Measurements from ENCODE around the gene DNAJC17.

DNA sequence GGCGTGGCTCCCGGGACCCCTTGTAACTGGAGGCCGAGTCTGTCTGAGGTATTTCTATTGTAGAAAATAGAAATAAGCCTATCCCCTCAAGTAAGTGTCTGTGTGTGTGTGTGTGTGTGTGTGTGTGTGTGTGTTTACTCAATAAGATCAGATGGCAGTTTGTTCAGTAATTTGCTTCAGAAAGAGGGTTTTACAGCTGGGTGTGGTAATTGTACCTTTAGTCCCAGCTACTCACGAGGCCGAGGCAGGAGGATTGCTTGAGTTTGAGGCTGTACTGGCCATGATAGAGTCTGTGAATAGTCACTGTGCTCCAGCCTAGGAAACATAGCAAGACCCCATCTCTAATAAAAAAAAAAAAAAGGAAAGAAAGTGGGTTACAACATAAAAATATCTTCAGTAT is 45.3 kb upstream of the DNAJC17 start:
- no peak for TF ChIP-seq POLR2A (IDR thresholded peaks at IDR 0.05; ENCODE audit: borderline replicate concordance, extremely low read depth, insufficient read depth, insufficient read length)
- TF ChIP-seq, protein P1, sequence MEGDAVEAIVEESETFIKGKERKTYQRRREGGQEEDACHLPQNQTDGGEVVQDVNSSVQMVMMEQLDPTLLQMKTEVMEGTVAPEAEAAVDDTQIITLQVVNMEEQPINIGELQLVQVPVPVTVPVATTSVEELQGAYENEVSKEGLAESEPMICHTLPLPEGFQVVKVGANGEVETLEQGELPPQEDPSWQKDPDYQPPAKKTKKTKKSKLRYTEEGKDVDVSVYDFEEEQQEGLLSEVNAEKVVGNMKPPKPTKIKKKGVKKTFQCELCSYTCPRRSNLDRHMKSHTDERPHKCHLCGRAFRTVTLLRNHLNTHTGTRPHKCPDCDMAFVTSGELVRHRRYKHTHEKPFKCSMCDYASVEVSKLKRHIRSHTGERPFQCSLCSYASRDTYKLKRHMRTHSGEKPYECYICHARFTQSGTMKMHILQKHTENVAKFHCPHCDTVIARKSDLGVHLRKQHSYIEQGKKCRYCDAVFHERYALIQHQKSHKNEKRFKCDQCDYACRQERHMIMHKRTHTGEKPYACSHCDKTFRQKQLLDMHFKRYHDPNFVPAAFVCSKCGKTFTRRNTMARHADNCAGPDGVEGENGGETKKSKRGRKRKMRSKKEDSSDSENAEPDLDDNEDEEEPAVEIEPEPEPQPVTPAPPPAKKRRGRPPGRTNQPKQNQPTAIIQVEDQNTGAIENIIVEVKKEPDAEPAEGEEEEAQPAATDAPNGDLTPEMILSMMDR (IDR thresholded peaks at IDR 0.05 in 2 of 3, conservative IDR thresholded peaks at IDR 0.05 in 1 of 3; ENCODE audit: borderline replicate concordance in 1 of 3, insufficient read depth in 1 of 3, low read depth in 2 of 3, low read length in 2 of 3), result no peak
- no peak for TF ChIP-seq EZH2 (IDR thresholded peaks at IDR 0.05)
- TF ChIP-seq SIN3A (IDR thresholded peaks at IDR 0.05; ENCODE audit: low read depth), result no peak
- no peak for TF ChIP-seq EZH2phosphoT487 (IDR thresholded peaks at IDR 0.05; ENCODE audit: borderline replicate concordance)
- no peak for TF ChIP-seq YY1 (IDR thresholded peaks at IDR 0.05; ENCODE audit: extremely low read depth, insufficient replicate concordance, low read depth, low read length)
- no peak for TF ChIP-seq CEBPB (IDR thresholded peaks at IDR 0.05; ENCODE audit: low read depth)
- TF ChIP-seq JUND (IDR thresholded peaks at IDR 0.05), result no peak
- TF ChIP-seq ZNF274 (IDR thresholded peaks at IDR 0.05; ENCODE audit: low read depth, low read length), result no peak
- TF ChIP-seq POLR2AphosphoS5 (IDR thresholded peaks at IDR 0.05; ENCODE audit: low read depth, low read length), result no peak
- no peak for TF ChIP-seq RAD21 (IDR thresholded peaks at IDR 0.05; ENCODE audit: low read depth)
- TF ChIP-seq SP1 (IDR thresholded peaks at IDR 0.05; ENCODE audit: low read depth), result no peak
- TF ChIP-seq TCF7L2 (IDR thresholded peaks at IDR 0.05; ENCODE audit: borderline replicate concordance, extremely low read depth, insufficient read depth, insufficient read length), result no peak

Data from HCT116 (cell line).